Measurements from ENCODE around the gene SMIM10L2A.

Gene SMIM10L2A

GRCh38 chrX:135431886-135432285, 10.1 kb downstream of the SMIM10L2A start:
- H3K4me3 ChIP-seq (ENCODE audit: low read depth, low read length): no peak overlapping the region
- no peak for DNase-seq (ENCODE audit: low read depth)
- in situ Hi-C loops (cut with HindIII; ENCODE audit: low sequenced_read_pairs): no loop called here
- no peak for TF ChIP-seq CTCF (IDR thresholded peaks at IDR 0.05; ENCODE audit: low read depth, low read length, missing control alignments)

GRCh38 chrX:135432453-135432852, 10.7 kb downstream of the SMIM10L2A start:
- DNase-seq (ENCODE audit: low read depth): no peak
- H3K4me3 ChIP-seq (ENCODE audit: low read depth, low read length): no peak overlapping the region
- in situ Hi-C loops (cut with HindIII; ENCODE audit: low sequenced_read_pairs): no loop called here
- no peak for TF ChIP-seq CTCF (IDR thresholded peaks at IDR 0.05; ENCODE audit: low read depth, low read length, missing control alignments)

- H3K4me3 ChIP-seq (ENCODE audit: low read depth, low read length): no peak overlapping the region
- in situ Hi-C loops (cut with HindIII; ENCODE audit: low sequenced_read_pairs): no loop called here
- TF ChIP-seq CTCF (IDR thresholded peaks at IDR 0.05; ENCODE audit: low read depth, low read length, missing control alignments): no peak
- DNase-seq (ENCODE audit: low read depth): no peak
These were observed 11.3 kb downstream of the SMIM10L2A start for GRCh38 chrX:135432881-135433521.

GRCh38 chrX:135433531-135434257, 11.9 kb downstream of the SMIM10L2A start:
- DNase-seq (ENCODE audit: low read depth): no peak
- in situ Hi-C loops (cut with HindIII; ENCODE audit: low sequenced_read_pairs): no loop called here
- no peak overlapping the region for H3K4me3 ChIP-seq (ENCODE audit: low read depth, low read length)
- TF ChIP-seq CTCF (IDR thresholded peaks at IDR 0.05; ENCODE audit: low read depth, low read length, missing control alignments): no peak

DNA sequence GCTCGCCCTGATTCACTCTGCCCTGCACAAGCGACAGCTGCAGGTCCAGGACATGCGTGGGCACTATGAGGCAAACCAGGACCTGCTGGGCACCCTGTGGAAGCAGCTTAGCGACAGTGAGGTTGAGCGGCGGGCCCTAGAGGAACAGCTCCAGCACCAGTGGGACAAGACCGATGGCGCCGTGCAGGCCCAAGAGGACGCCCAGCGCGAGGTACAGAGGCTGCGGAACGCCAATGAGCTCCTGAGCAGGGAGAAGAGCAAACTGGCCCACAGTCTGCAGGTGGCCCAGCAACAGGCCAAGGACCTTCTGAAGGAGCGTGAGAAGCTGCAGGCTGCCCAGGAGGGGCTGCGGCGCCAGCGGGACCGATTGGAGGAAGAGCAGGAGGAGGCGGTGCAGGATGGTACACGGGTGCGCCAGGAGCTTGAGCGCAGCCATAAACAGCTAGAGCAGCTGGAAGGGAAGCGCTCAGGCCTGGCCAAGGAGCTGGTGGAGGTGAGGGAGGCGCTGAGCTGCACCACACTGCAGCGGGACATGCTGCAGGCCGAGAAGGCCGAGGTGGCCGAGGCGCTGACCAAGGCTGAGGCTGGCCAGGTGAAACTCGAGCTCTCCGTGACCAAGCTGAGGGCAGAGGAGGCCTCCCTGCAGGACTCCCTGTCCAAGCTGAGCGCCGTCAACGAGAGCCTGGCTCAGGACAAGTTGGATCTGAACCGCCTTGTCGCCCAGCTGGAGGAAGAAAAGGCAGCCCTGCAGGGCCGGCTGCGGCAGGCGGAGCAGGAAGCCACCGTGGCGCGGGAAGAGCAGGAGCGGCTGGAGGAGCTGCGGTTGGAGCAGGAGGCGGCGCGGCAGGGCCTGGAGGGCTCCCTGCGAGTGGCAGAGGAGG, 12.8 kb downstream of the SMIM10L2A start:
- H3K4me3 ChIP-seq (ENCODE audit: low read depth, low read length): no peak overlapping the region
- no peak for TF ChIP-seq CTCF (IDR thresholded peaks at IDR 0.05; ENCODE audit: low read depth, low read length, missing control alignments)
- in situ Hi-C loops (cut with HindIII; ENCODE audit: low sequenced_read_pairs): no loop called here
- no peak for DNase-seq (ENCODE audit: low read depth)

DNA sequence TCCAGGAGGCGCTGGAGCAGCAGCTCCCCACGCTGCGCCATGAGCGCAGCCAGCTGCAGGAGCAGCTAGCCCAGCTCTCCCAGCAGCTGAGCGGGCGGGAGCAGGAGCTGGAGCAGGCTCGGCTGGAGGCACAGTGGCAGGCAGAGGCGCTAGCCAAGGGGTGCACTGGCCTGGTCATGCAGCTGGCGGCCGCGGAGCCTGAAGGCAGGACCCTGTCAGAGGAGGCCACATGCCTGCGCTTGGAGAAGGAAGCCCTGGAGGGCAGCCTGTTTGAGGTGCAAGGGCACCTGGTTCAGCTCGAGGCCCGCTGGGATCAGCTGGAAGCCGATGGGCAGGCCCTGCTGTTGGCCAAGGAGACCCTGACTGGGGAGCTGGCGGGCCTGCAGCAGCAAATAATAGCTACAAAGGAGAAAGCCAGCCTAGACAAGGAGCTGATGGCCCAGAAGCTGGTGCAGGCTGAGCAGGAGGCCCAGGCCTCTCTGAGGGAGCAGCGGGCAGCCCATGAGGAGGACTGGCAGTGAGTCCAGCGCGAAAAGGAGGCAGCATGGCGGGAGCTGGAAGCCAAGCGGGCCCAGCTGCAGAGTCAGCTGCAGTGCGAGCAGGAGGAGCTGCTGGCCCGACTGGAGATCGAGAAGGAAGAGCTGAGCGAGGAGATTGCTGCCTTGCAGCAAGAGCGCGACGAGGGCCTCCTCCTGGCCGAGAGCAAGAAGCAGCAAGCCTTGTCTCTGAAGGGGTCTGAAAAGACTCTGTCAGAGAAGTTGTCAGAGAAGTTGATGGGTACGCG, 13.6 kb downstream of the SMIM10L2A start:
- in situ Hi-C loops (cut with HindIII; ENCODE audit: low sequenced_read_pairs): no loop called here
- no peak for TF ChIP-seq CTCF (IDR thresholded peaks at IDR 0.05; ENCODE audit: low read depth, low read length, missing control alignments)
- DNase-seq (ENCODE audit: low read depth): no peak
- no peak overlapping the region for H3K4me3 ChIP-seq (ENCODE audit: low read depth, low read length)

Data from astrocyte of the cerebellum (primary cell).